NCI-H510A (cell line): ENCODE data around the gene NDUFS7.
A peak's percentile ranks its signal among the peaks of the same experiment; 100 is the strongest.

Experiments
- DNase-seq: peaks from one replicate; lab custom pipeline; 2025; lab: John Stamatoyannopoulos, UW

The NDUFS7 gene

DNA sequence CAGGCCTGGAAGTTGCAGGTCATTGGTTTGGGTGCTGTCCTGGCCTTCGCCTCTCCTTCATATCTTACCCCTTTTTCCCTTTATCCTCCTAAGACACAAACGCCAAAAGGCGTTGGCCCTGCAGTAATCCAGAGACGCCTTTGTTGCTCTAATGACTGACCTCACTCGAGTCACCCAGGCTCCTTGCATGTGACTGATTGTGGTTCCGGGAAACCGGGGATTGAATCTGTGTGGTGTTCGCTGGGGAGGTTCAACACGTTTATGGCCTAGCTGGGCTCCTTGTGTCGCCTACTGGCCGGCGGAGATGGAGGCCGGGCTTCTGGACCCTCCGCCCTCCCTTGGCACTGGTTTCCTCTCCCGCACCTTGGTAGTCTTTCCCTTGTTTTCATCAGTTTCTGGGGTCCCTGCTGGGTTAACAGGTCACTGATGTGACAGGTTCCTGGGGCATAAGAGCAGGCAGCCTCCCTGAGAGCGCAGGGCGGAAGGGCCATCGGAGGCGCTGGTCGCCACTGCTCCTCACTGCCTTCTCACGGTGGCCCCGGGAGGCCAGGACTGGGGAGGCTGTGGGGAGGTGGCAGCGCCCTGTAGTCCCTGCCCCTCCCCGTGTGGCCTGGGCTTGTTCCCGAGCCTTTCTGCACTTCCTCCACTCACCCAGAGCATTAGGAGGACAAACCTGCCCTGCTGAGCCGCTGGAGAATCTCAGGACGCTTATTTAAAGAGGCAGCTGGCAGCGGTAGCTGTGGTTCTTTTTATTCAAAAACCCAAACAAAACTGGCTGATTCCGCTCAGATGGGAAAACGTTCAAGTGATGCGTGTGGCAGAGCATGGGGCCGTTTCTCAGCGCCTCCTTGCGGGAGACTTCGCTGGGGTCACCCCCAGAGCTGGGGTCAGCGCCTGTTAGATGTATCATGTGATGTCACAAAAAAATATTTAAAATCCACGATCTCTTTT is 18.1 kb upstream of the NDUFS7 start:
- no peak for DNase-seq

DNA sequence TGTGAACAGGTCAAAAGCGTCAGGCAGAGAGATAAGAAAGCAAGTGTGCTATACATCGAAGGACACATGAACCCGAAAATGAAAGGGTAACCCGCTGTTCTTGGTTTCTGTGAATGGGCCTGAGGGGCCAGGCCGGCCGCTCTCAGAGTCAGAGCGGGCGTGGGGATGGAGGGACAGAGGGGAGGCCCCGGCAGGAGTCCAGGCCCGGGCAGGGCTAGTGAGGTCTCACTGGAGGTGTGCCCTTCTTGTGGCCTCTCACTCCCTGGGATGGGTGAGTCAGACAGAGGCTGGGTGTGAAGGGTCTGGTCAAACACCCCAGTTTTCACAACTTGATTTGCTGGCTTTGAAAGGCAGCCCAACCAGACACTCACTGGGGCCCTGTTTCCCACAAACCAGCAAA is 17.4 kb upstream of the NDUFS7 start:
- DNase-seq, result no peak

DNA sequence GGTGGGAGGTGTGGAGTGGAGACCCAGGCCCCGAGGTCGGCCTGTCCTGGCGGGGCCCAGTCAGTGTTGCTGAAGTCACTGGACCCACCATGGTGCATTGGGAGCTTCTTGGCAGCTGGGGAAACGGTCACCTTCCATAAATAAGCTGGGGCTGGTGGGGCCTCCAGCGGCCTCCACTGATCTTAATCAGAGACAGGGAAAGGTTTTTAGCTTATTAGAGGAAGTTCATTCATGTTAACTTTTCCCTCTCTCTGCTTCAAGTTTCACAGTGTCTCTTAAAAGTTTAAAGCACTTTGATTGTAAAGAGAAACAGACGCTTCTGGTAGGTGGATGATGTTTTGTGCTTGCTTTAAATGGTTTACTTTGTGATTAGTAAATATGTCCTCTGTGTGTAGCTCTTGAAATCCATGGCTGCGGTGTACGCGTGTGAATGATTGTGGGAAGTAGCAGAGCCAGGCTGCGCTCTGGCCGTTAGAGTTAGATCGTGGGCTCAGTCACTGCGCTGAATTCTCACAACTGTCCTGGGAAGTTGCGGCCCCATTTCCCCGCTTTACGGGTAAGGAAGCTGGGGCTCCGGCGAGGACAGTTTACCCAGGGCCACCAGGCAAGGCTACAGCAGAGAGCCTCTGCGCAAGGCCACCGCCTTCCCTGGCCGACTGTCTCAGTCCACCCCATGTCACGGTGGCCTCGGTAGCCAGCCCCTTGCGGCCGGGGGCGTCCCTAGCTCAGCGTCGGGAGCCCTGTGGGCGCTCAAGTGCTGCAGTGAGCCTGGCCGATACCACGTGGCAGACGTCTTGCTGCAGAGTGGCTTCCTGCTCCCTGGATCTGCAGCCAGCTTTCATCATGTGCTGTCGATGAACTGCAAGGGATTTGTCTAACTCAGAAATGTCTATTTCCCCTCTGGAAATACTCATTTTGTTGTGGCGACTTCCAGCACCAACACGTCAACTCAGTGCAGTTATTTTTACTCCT is 16.5 kb upstream of the NDUFS7 start:
- DNase-seq, result no peak

DNA sequence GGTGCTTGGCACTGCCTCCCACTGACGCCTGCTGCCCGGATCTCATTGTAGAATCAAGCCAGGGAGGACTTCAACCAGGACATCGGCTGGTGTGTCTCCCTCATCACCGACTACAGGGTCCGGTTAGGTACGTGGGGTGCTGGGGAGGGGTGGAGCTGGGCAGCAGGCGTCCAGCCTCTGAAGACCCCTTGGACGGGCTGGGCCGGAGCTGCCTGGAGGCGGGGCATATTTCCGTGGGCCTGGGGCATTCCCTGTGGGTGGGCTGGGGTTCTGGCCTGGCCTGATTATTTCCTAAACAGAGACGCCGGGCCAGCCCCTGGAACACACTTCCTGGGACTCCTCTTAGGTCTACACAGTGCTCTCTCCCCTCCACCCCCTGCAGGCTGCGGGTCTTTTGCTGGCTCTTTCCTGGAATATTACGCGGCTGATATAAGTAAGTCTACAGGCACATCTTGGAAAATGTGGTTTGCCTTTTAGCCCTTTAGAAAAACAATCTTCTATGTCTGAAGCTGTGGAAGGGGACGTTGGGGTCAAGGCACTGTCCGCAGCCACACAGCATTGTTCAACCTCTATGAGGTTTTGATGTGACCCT is 14.4 kb upstream of the NDUFS7 start:
- DNase-seq, result no peak

DNA sequence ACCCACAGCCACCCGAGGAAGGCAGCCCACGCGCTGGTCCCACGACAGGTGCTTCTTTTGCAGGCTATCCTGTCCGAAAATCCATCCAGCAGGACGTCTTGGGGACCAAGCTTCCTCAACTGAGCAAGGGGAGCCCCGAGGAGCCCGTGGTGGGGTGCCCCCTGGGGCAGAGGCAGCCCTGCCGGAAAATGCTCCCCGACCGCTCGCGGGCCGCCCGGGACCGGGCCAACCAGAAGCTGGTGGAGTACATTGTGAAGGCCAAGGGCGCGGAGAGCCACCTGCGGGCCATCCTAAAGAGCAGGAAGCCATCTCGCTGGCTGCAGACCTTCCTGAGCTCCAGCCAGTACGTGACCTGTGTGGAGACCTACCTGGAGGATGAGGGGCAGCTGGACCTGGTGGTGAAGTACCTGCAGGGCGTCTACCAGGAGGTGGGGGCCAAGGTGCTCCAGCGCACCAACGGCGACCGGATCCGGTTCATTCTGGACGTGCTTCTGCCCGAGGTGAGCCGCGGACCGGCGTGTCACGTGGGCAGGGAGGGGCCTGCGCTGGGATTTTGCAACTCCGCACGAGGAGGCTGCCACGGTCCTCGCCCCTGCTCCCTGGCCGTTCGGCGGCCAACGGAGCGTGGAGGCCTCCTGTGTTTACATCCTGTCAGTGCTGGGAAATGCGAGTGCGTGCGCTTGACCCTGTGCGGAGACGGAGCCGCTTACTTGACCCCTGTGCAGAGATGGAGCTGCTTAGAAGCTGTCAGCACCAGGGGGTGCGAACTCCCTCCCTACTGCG is 12.9 kb upstream of the NDUFS7 start:
- DNase-seq, result peak; percentile 37

DNA sequence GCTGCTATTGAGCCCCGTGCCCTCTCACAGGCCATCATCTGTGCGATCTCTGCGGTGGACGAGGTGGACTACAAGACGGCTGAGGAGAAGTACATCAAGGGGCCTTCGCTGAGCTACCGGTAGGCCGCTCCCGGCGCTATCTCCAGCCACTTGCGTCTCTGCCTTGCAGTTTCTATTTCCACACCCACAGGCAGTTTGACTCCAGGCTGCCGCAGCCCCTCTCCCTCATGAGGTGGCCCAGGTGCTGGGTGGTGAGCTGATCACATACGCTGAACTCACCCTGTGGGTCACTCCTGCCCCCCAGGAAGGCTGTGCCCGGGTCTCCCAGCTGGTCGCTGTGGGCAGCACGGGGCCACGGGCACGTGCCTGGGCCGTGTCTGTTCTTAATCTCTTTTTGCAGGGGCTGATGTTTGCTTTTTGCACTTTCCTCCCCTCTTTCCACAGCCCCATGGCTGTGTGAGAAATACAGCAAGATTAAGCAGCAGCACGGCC is 10.6 kb upstream of the NDUFS7 start:
- DNase-seq, result no peak

DNA sequence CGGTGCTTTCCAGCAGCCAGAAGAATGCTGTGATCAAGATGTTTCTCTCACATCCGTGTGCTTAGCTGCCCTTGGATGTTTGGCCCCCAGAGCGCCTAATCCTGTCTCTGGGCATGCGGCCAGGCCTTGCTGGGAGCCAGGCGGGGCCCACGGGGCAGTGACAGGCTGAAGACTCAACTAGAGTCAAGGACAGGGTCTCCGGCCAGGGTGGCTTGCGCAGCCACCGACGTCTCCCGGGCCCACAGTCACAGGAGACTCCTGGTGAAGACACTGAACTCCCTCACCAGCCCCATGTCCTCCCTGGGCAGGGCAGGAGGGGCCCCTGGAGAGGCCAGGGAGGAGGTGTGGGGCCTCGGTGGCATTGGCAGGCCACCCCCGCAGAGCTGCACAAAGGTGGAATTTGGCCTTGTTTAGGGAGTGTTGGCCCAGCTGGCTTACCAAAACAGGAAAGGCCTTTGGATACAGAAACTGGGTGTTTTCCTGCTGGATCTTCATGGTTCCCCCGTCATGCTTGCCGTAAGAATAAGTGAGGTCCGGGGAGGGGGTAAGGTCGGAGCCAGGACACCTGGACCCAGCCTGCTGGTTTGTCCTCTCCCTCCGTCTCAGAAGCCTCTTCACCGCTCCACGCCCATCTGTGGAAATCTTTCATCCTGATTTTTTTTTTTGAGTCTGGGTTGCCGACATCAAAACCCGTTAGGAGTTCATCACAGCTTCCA is 10.0 kb upstream of the NDUFS7 start:
- DNase-seq, result no peak

DNA sequence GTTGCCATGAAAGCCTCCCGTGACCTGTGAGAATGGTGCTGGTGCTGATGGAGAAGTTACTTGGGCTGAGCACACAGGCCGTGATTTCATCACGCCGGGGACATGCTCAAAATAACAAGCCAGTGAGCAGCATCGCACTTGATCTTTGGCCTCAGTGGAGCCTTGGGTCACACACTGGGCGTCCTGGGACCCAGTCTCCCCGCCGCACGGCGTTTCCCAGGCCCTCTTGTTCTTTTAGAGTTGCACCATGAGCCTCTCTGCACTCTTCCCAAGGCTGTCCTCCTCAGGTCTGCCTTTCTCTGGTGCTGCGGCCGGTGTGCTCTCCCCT is 9.5 kb upstream of the NDUFS7 start:
- DNase-seq, result no peak

DNA sequence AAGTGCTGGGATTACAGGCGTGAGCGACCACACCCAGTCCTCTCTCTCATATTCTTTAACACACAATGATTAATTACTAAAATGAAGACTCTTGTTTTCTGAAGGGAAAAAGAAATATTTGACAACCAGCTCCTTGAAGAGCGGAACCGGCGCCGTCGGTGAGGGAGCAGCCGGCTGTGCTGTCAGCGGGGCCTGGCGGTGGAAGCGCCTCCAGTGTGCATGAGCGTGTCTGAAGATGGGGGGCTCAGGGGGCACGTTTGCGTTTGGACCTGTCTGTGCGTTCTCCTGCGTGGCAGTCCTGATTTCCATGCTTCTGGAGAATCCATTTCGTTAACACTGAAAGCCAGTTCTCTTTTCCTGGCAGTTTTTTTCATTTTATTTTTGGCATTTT is 7.3 kb upstream of the NDUFS7 start:
- no peak for DNase-seq

DNA sequence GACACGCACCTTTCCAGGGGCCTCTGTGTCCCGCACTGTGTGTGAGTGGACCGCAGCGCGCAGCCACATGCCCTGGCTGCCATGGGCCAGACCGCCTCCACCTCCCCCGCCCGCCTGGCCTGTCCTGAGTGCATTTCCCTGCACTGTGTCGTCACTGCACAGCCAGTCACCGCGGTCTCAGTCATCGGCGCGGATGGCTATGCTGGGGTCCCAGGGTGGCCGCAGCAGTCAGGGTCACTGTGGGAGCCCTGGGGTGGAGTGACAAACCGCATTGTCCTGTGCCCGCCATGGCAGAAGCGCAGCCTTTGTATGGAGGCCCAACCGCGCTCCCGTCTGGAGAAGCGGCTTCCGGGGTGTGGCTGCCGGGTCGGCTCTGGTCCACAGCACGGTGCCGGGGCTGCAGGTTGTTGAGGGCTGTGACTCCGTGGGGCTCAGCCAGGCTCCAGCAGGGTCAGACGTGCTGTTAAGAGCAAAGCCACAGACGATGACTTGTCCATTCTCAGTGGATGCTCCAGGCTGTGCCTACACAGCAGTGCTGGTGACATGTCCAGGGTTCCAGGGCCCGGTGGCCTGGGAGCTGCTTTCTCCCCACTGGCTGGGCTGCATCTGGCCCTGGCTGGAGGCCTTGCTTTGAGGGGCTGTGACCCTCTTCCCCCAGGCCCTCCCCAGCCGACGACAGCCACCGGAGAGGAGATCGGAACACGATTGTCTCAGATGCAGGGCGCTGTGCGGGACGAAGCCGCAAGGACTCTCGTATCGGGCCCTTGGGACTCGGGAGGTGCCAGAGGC is 6.3 kb upstream of the NDUFS7 start:
- DNase-seq, result no peak

DNA sequence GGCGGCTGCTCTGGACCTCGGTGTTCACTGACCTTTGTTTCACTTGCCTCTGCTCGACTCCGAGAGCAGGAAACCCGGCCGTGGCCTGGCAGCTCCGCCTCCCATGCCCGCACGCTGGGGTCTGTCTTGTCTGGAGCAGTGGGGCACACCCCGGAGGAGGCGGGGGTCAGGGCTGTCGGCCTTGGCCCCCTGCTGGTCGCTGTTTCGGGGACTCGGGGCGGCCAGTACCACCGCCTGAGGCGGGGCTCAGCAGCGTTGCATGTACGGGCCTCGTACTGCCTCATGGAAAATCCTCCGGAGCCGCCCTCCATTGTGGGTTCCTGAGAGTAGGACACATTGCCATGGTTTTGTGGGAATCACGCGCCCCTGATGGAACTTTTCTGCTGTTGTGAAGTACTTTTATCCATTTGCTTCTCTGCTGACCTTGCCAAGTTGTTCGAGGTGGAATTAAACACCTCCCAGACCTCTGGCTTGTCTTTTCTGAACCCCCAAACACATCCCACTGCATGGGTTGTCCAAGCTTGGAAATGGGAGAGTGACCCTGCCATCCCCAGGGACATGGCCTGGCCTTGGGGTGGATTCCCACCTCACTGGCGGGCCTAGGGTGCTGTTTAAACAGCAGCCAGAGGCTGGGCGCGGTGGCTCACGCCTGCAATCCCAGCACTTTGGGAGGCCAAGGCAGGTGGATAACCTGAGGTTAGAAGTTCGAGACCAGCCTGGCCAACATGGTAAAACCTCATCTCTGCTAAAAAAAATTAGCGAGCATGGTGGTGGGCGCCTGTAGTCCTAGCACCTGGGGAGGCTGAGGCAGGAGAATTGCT is 5.5 kb upstream of the NDUFS7 start:
- DNase-seq, result no peak

DNA sequence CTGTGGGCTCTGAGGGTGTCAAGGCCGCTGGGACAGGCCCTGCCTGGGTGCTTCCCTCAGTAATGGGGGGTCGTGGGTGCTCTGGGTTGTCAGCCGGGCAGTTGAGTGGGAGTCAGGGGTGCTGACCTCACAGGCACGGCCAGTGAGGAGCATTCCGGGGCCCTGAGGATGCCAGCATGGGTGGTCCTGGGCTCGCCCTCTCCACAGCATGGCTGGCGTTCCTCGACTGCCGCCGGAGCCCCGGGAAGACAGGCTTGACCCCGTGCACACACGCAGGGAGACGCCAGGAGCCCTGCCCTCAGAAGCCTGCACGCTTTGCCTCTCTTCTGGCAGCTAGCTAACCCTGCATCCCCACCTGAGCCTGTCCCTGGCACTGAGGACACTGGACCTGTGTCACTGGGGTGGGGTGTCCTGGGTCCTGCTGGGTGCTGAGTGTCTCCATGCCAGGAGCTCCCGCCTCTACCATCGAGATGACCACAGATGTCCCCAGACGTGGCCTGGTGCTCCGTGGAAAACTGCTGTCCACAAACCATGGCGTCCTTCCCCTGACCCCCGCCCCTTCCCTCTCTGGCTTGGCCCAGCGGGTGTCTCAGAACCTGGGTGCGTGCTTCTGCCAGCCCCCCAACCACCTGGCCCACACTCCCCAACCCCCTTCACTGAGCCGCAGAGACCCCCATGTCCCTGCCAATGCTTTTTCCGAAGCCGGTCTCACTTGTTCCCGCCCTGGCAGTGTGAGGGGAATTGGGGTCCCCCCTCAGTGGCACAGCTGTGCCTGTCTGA is 4.4 kb upstream of the NDUFS7 start:
- no peak for DNase-seq

DNA sequence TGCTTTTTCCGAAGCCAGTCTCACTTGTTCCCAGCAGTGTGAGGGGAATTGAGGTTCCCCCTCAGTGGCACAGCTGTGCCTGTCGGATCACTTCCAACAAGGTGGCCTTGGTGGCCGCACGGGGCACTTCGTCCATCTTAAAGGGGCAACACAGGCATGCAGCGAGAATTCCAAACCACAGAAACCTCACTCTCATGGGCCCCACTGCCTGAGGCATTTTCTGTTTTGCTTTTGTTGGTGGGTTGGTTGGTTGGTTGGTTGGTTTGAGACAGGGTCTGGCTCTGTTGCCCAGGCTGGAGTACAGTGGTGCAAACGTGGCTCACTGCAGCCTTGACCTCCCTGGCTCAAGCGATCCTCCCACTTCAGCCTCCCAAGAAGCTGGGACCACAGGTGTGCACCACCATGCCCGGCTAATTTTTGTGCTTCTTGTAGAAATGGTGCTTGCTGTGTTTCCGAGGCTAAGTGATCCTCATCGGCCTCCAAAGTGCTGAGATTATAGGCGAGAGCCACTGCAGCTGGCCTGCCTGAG is 3.7 kb upstream of the NDUFS7 start:
- DNase-seq, result no peak

DNA sequence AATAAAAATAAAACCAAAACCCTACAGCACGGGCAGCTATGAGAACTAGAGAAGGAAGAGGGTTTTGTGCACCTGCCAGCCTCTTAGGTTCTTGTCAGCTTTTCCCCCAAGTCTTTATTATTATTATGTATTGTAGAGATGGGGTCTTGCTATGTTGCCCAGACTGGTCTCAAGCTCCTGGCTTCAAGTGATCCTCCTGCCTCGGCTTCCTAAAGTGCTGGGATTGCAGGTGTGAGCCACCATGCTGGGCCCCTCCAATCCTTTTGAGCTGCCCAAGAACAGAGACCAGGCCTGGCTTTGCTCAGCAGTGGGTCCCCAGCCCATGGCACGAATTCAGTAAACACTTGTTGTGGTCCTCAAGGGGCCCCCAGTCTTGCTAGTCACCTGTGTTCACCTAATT is 1.5 kb upstream of the NDUFS7 start:
- DNase-seq, result no peak

DNA sequence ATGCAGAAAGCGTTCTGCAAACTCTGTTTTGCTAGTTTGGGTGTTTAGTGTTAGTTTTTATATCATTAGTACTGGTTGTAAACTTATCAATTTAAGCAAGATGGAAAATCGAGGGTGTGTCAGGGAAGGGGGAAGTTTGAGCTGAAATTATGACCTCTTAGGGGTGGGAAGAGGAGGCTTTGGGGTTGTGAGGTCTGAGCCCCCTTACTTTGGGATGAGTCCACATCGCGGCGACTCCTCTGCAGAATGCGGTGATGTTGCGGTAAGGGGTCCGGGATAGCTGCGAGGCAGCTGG is 743 bp upstream of the NDUFS7 start:
- no peak for DNase-seq

DNA sequence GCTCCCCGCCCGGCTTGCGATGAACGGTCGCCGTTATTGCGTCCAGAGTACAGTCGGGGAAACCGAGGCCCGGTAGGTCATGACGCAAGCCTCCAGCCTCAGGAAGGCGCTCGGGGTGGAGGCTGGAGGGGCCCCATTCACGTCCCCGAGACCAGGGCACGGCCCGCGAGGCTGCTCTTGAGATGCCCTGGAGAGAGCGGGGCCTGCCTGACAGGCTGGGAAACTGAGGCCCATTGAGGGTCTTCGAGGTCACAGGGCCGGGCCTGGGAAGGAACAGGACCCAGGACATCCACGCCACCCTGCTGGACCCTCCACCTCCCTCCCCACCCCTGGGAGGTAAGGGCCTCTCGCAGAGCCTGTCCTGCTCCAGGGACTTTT is 367 bp downstream of the NDUFS7 start:
- no peak for DNase-seq

DNA sequence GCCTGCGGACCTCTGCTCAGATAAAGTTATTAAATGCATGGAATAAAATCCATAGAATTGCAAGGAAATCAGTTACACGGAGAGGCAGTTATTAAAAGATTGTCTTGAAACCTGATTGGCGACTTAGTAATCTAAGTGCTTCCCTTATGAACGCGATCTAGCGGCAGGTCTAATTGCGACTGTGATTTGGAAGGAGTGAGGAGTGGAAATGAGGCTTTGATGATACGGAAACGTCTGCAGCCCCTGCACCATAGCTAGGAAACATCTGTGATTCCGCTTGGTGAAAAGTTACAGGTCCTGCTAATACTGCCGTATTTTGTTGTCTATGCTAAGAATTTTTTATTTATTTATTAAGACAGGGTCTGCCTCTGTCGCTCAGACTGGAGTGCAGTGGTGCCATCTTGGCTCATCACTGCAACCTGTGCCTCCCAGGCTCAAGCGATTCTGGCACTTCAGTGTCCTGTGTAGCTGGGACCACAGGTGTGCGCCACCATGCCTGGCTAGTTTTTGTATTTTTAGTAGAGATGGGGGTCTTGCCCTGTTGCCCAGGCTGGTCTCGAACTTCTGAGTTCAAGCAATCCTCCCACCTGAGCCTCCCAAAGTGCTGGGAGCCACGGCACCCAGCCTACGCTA is 887 bp downstream of the NDUFS7 start:
- no peak for DNase-seq

DNA sequence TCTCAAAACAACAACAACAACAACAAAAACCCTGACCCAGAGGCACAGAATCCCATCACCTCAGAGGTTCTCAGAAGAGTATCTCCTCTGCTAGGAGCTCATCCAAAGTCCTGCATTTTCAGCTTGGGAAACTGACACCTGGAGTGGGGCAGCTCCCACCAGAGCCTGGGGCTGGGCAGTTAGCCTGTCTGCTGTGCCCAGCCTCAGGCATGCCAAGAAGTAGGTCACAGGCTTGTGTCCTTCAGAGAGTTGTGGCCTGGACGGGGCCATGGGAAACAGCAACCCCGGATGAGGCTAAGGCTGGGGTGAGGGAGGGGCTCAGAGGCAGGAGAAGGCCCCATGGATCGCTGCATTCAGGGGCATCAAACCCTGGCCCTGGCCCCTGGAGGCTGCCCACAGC is 2.1 kb downstream of the NDUFS7 start:
- DNase-seq, result no peak
